SJSA1 (cell line): Measurements from ENCODE around the gene ACVR1B. TPM values are rescaled to one million over a fixed set of nuclear protein-coding genes. Genes with fewer than 3 reads are reported as not detected.

ENCODE experiments used
- DNase-seq, 2 experiments: peaks; one replicate each; pipeline ENCODE4 v3.0.0-alpha.2; 2015 to 2020; ENCODE audit warnings: low spot score in 2 of 2, low read depth in 1 of 2
- H3K27ac ChIP-seq: fragments of 250-450 bp; sonication (Bioruptor Pico); 2 replicates; pipeline ENCODE4 v1.5.1; 2020; ENCODE audit warnings: mild to moderate bottlenecking, moderate library complexity
- H3K27me3 ChIP-seq: fragments of 250-450 bp; sonication (Bioruptor Pico); replicated peaks from 2 replicates; pipeline ENCODE4 v1.5.1; 2020; ENCODE audit warnings: mild to moderate bottlenecking, moderate library complexity
- H3K36me3 ChIP-seq: fragments of 250-450 bp; sonication (Bioruptor Pico); 2 replicates; pipeline ENCODE4 v1.5.1; 2020; ENCODE audit warnings: mild to moderate bottlenecking
- H3K4me1 ChIP-seq: fragments of 250-450 bp; sonication (Bioruptor Pico); replicated peaks from 2 replicates; pipeline ENCODE4 v1.6.1; 2021; ENCODE audit warnings: mild to moderate bottlenecking
- H3K4me3 ChIP-seq: fragments of 250-450 bp; sonication (Bioruptor Pico); 2 replicates; pipeline ENCODE4 v1.5.1; 2020; ENCODE audit warnings: mild to moderate bottlenecking
- H3K9me3 ChIP-seq: fragments of 250-450 bp; sonication (Bioruptor Pico); replicated peaks from 2 replicates; pipeline ENCODE4 v1.5.1; 2020; ENCODE audit warnings: mild to moderate bottlenecking
- total RNA-seq: library from RNA; depleted of rRNA; stranded (reverse); fragments of >200 nt; shearing (Covaris generic); gene quantifications from 2 replicates; pipeline ENCODE4 v1.2.3, GENCODE V29; 2014; rRNA removed

The ACVR1B gene
- 3.3 and 3.8 TPM in 2 replicates for total RNA-seq

DNA sequence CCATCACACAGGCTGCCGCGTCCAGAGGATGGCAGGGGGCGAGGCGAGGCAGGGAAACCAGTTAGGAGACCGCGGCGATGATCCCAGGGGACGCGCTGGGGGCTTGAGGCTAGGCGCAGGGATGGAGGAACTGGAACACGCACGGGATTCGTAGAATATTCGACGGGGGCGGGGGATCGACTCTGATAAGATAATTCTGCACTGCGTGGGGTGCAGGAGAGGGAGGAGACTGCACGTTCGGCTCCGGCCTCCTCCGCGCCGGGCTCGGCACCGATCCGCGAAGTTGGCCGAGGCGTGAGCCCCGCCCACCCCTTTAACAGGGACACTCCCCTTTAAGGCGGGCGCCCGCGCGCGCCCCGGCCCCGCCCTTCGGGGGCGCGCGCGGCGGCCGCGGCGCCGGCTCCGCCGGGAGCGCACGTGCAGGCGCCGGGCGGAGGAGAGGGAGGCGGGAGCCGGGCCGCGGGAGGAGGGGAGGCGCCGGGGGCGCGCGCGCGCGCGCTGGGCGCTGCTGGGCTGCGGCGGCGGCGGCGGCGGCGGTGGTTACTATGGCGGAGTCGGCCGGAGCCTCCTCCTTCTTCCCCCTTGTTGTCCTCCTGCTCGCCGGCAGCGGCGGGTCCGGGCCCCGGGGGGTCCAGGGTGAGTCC is at the start of gene ACVR1B:
TSS of gene ACVR1B (plus strand) at position 501 of the 644 bp plus-strand sequence. CDS start at position 546, 45 bp downstream.
- peaks cover 6% of the 10 kb centered on the region for H3K27me3 ChIP-seq
- peak within 1 kb of the TSS; percentile 48; the same call in 1 of the 2 replicates for H3K27ac ChIP-seq
- H3K9me3 ChIP-seq = no peaks in the 10 kb centered on the region
- peak within 1 kb of the TSS; percentile 92 for H3K4me3 ChIP-seq
- 0 out of 2 replicates have a peak, but pooled peaks cover 4% of the 10 kb centered on the region for H3K36me3 ChIP-seq
- peak; percentile 74 to 85 for DNase-seq
- H3K4me1 ChIP-seq = peaks cover 7% of the 10 kb centered on the region; the same call in 1 of the 2 replicates

DNA sequence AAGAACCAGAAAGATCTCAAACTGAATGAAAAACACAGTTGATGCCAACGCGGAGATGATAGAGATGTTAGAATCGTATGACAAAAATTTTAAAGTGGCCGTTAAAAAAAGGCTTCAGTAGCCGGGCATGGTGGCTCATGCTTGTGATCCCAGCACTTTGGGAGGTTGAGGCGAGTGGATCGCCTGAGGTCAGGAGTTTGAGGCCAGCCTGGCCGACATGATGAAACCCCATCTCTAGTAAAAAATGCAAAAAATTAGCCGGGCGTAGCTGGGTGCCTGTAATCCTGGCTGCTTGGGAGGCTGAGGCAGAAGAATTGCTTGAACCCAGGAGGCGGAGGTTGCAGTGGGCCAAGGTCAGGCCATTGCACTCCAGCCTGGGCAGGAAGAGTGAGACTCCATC is 49.6 kb upstream of the ACVR1B start:
- Histone ChIP-seq H3K4me3 (no peak overlapping the region), H3K27me3 (no peaks in the 10 kb centered on the region), H3K4me1 (peaks cover 18% of the 10 kb centered on the region), H3K27ac (no peak overlapping the region), H3K36me3 (no peaks in the 10 kb centered on the region), H3K9me3 (no peaks in the 10 kb centered on the region)
- no peak for DNase-seq

DNA sequence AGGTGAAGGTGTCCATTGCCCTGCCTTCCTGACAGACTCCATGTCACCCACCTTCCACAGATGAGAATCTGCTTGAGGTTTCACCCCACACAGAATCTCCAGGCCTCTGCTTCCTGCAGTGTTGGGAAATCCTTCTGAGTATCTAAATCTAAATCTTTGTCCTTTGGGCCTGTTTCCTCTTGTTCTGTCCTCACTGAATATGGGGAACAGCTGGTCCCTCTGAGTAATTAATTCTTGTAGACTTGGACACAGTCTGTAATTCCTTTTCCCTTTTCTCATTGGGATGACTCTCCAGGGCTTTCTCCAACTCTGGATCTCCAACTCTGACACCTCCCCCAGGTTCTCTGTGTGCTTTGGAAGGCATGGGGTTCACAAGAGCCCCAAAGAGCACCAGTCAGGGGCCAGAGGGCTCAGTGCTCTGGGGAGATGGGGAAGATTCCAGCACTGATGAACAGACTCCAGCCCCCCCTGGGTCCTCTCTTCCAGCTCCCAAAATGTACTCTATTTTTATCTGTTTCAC is 46.5 kb upstream of the ACVR1B start:
- Histone ChIP-seq H3K36me3 (no peaks in the 10 kb centered on the region), H3K9me3 (no peaks in the 10 kb centered on the region), H3K4me1 (peaks cover 13% of the 10 kb centered on the region), H3K4me3 (no peak overlapping the region), H3K27ac (no peak overlapping the region), H3K27me3 (no peaks in the 10 kb centered on the region)
- no peak for DNase-seq

DNA sequence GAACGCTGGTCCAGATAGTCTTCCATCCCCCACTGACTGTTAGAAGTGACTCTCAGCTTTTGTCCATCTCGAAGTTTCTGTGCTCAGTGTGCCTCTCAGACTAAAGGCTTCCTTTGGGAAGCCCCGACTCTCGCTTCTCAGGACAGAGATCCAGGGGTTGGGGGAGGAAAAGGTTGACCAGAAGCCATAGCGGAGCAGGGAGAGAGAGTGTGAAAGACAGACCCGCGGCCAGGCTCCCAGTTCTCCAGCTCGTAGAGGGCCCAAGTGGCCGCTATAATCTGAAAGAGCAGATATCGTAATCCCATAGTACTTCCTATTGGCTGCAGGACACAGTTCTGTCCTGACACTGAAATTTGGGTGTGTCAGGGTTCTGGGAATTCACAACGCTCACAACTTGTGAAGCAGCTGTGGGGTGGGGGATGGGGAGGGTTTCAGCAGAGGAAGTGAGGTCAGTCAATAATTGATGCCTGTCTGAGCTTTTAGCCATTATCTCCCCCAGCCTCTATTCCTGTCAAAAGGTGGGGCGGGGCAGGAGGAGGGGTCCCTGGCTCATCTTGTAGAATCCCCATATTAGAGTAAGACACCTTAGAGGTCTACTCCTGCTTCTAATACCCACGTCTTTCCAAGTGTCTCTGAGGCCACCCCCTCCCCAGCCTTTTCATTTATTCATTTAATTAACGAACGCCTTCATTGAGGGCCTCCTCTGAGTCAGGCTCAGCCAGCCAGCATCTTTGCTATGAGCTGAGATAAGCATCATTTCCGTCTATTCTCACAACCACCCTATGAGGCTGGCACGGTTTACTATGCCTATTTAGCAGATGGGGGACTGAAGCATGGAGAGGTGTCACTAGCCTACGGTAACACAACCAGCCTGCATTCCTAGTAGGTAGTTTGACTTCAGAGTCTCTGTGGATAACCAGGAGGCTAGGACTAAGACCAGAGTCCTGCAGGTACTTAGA is 45.7 kb upstream of the ACVR1B start:
- Histone ChIP-seq H3K27me3 (no peaks in the 10 kb centered on the region), H3K36me3 (no peaks in the 10 kb centered on the region), H3K9me3 (no peaks in the 10 kb centered on the region), H3K4me3 (no peak overlapping the region), H3K4me1 (peaks cover 21% of the 10 kb centered on the region), H3K27ac (no peak overlapping the region)
- DNase-seq = no peak

DNA sequence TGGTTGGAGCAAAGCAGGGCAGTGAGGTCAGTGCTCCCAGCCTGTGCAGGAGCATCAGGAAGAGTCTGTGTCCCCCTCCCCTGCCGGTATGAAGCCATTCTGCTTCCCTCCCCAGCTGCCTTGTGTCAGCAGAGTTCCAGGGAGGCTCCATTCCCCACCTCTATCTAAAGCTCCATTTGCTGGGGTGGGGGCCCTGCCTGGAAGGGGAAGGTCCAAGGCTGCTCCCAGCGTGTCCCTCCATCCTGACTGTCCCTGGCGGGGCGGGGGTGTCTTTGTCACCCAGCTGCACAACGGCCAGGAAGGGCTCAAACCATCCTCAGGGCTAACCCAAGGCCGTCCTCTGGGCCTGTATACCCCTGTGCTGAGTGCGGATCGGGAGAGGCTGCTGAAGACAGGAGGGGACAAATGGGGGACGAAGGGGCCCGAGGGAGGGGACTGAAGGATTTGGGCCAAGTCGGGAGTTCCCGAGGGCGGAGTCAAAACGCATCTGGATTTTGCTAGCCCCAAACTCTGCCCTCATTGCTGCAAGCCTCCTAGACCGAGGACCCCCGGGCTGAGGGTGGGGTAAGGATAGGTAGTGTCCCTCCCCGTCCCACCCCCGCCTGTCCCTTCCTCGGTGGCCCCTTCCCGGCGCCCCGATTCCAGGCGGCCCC is 44.9 kb upstream of the ACVR1B start:
- H3K27ac ChIP-seq = no peak overlapping the region

DNA sequence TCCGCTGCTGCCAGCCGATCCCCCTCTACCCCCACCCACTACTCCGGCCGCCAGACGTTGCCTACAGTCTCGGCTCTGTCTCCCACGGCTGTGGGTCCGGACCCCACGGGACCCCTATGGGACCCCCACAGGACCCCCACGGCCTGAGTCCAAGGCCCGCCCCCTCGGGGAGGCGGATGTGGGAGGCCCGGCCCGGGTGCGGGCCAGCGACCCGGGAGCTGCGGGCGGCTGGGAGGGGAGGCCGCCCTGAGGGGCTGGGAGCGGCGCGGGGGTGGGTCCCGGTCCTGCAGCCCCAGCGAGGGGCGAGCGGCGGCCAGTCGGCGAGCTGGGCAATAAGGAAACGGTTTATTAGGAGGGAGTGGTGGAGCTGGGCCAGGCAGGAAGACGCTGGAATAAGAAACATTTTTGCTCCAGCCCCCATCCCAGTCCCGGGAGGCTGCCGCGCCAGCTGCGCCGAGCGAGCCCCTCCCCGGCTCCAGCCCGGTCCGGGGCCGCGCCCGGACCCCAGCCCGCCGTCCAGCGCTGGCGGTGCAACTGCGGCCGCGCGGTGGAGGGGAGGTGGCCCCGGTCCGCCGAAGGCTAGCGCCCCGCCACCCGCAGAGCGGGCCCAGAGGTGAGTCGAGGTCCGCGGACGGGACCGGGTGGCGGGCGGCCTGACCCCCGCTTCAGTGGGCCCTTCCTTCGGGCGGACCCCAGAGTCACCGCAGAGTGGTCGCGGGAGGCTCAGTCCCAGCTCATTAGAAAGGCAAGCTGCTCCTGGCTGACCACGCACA is 44.2 kb upstream of the ACVR1B start, which contains the start of gene ACVRL1:
TSS of gene ACVRL1 (plus strand) at position 422 of the 773 bp plus-strand sequence. CDS start 4,971 bp downstream, outside the sequence.
- DNase-seq = no peak
- Histone ChIP-seq H3K27me3 (no peaks in the 10 kb centered on the region), H3K27ac (no peak within 1 kb of the TSS), H3K4me3 (peak within 1 kb of the TSS; percentile 50), H3K9me3 (no peaks in the 10 kb centered on the region), H3K36me3 (no peaks in the 10 kb centered on the region), H3K4me1 (peaks cover 36% of the 10 kb centered on the region)

More for the DNA sequence above, 44.9 kb upstream of the ACVR1B start:
- H3K9me3 ChIP-seq = no peaks in the 10 kb centered on the region
- H3K27me3 ChIP-seq = no peaks in the 10 kb centered on the region
- H3K4me3 ChIP-seq = peak overlapping the region; percentile 50
- H3K36me3 ChIP-seq = no peaks in the 10 kb centered on the region
- peaks cover 29% of the 10 kb centered on the region for H3K4me1 ChIP-seq
- no peak for DNase-seq

DNA sequence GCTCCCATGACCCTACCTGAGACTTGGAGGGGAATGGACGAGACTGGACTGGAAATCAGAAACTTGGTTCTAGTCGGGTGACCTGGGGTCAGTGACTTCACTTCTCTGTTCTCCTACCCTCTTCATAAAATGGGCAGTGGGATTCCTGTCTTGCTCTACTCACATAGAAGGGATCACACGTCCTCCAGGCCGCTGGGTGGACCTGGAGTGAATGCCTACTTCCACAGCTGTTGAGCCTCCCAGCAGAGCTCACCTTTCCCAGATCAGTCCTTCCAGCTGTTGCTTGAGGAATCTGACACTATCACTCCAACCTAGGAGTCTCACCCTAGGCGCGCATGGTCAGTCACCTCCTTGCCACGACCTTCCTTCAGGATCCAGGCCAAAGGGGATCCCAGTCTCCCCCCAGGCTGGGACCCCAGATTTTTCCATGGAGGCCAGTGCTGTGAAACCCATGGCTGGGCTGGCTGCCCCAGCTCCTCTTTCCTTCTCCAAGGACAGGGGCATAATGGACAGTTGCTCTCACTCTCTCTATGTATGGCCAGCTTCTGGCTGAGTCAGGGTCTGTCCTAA is 43.6 kb upstream of the ACVR1B start:
- no peaks in the 10 kb centered on the region for H3K36me3 ChIP-seq
- DNase-seq = no peak
- H3K9me3 ChIP-seq = no peaks in the 10 kb centered on the region
- H3K4me3 ChIP-seq = peak overlapping the region; percentile 50
- peaks cover 43% of the 10 kb centered on the region for H3K4me1 ChIP-seq
- H3K27me3 ChIP-seq = no peaks in the 10 kb centered on the region
- H3K27ac ChIP-seq = no peak overlapping the region

DNA sequence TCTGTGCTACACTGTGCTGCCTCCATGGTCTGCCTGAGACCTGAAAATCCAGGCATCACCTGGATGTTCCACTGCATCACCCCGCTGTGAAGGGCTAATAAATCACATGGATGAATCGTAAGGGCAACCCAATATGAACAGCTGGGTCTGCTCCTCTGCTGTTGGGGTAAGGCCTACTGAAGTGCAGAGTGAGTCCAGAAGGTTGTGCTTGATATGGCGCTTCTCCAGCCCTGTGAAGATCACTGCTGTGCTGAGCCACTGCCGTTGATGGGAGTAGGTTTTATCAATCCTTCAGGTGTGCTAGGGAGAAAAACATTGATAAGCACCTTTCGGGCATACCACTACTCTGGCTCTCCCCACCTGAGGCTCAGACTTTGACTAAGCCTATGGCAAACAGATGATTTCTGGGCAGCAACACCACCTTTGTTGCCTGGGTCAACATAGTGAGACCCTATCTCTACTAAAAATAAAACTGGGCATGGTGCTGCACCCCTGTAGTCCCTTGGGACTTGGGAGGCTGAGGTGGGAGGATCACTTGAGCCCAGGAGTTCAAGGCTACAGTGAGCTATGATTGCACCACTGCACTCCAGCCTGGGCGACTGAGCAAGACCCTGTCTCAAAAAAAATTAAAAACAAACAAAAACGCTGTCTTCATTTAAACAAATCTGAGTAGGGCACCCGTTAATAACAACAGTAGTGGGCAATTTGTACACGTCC is 42.5 kb upstream of the ACVR1B start:
- peaks cover 45% of the 10 kb centered on the region for H3K4me1 ChIP-seq

DNA sequence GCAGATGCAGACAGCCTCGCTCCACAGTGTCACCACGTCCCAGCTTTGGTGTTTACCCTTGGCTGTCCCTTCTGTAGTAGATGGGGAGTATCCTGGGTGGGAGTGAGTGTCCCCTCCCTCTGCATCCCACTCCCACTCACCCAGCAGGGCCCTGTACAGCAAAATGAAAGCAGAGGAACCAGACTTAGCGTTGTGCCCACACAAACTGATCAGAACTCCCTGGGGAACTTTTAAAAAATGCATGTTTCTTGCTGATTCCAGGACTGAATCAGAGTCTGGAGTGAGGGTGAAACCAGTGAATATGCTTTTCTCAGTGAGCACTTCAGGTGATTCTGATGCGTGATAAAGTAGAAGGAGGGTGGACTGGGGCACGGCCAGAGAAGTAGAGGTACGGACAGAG is 41.3 kb upstream of the ACVR1B start:
- no peak for DNase-seq
- H3K4me3 ChIP-seq = no peak overlapping the region
- H3K36me3 ChIP-seq = peaks cover 2% of the 10 kb centered on the region; the same call in 1 of the 2 replicates
- no peaks in the 10 kb centered on the region for H3K27me3 ChIP-seq
- no peak overlapping the region for H3K27ac ChIP-seq
- H3K9me3 ChIP-seq = no peaks in the 10 kb centered on the region
- H3K4me1 ChIP-seq = peaks cover 45% of the 10 kb centered on the region

More for the DNA sequence above, 42.5 kb upstream of the ACVR1B start:
- DNase-seq = no peak
- H3K9me3 ChIP-seq = no peaks in the 10 kb centered on the region
- no peak overlapping the region for H3K27ac ChIP-seq
- no peaks in the 10 kb centered on the region for H3K36me3 ChIP-seq
- H3K4me3 ChIP-seq = no peak overlapping the region
- H3K27me3 ChIP-seq = no peaks in the 10 kb centered on the region

DNA sequence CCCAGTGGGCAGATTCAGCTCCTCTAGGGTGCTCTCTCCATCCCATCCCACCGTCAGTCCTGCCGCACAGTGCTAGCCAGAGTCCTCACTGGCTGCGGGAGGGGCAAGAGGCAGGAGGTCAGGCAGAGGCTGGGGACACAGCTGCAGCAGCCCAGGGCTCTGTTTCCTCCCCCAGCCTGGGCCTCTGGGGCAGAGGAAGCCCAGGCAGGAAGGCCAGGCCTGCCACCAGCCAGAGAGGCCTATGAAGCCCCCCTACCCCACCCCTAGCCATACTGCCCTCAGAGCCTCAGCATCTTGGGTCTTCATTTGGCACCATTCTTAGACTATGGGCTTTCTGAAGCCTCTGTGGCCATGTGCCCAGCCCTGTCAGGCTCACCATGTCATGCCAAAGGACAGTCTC is 40.8 kb upstream of the ACVR1B start:
- peaks cover 7% of the 10 kb centered on the region for H3K36me3 ChIP-seq
- no peak overlapping the region for H3K27ac ChIP-seq
- no peak overlapping the region for H3K4me3 ChIP-seq
- no peak for DNase-seq
- H3K4me1 ChIP-seq = peaks cover 45% of the 10 kb centered on the region
- H3K9me3 ChIP-seq = no peaks in the 10 kb centered on the region
- no peaks in the 10 kb centered on the region for H3K27me3 ChIP-seq

DNA sequence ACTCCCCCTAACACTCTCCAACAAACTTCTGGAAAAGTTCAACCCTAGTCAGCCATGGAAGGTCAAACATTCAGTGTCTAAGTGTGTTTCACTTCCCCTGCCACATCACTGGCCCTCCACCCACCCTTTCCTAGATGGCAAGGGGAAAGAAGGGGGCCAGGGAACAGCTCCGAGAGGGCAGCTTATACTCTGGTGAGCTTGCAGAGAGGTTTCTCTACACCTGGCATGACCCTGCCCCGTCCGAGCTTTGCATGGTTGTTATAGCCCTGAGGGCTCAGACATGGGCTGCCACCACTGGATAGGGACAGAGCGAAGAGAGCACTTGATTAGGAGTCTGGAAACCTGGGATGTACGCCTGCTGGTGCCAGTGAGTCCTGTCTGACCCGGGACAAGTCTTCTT is 40.2 kb upstream of the ACVR1B start:
- H3K4me3 ChIP-seq = no peak overlapping the region
- no peaks in the 10 kb centered on the region for H3K27me3 ChIP-seq
- peak overlapping the region; percentile 53 for H3K27ac ChIP-seq
- no peaks in the 10 kb centered on the region for H3K9me3 ChIP-seq
- H3K36me3 ChIP-seq = peaks cover 11% of the 10 kb centered on the region
- peaks cover 45% of the 10 kb centered on the region for H3K4me1 ChIP-seq
- no peak for DNase-seq
